Fibroblast of mammary gland (primary cell): ENCODE measurements around the gene TRMT11.
A peak's percentile ranks its signal among the peaks of the same experiment; 100 is the strongest.
"Not testable (repeated sequence)": the region's sequence is repeated elsewhere in the genome, so short reads cannot be mapped to it uniquely, and the experiment has no call there.

Experiments
- DNase-seq: peaks from one replicate; pipeline ENCODE4 v3.0.0-alpha.2; 2010; ENCODE audit warnings: low read depth
- H3K4me3 ChIP-seq: 2 replicates; pipeline ENCODE4 v1.5.1; 2011; ENCODE audit warnings: low read depth, mild to moderate bottlenecking, low read length, moderate library complexity; ENCODE audit not compliant: control insufficient read depth
- TF ChIP-seq, protein P1 (sequence below): conservative IDR thresholded peaks from 2 replicates; pipeline ENCODE4 v1.5.1; 2011; ENCODE audit warnings: low read depth, low read length, inconsistent platforms; ENCODE audit not compliant: control insufficient read depth, insufficient read depth

Gene TRMT11

DNA sequence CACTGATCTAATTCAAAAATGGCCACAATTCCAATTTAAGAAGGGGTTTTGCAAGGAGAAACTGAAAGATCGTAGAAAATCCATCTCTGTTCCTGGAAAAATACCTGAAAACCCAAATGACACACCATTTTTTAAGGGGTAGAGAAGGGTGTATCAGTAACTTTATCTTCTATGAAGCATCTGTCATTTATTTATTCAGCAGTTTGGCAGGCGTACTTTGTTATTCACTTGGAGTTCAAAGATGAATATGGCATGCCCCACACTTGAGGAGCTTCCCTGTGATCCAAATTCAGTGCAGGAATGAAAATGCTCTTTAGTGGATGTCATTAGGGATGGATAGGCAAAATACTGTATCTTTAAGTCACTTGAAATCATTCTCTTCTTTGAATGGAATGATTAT, 22.5 kb upstream of the TRMT11 start:
- no peak for DNase-seq
- no peak overlapping the region for H3K4me3 ChIP-seq
- TF ChIP-seq, protein P1, sequence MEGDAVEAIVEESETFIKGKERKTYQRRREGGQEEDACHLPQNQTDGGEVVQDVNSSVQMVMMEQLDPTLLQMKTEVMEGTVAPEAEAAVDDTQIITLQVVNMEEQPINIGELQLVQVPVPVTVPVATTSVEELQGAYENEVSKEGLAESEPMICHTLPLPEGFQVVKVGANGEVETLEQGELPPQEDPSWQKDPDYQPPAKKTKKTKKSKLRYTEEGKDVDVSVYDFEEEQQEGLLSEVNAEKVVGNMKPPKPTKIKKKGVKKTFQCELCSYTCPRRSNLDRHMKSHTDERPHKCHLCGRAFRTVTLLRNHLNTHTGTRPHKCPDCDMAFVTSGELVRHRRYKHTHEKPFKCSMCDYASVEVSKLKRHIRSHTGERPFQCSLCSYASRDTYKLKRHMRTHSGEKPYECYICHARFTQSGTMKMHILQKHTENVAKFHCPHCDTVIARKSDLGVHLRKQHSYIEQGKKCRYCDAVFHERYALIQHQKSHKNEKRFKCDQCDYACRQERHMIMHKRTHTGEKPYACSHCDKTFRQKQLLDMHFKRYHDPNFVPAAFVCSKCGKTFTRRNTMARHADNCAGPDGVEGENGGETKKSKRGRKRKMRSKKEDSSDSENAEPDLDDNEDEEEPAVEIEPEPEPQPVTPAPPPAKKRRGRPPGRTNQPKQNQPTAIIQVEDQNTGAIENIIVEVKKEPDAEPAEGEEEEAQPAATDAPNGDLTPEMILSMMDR, result no peak

DNA sequence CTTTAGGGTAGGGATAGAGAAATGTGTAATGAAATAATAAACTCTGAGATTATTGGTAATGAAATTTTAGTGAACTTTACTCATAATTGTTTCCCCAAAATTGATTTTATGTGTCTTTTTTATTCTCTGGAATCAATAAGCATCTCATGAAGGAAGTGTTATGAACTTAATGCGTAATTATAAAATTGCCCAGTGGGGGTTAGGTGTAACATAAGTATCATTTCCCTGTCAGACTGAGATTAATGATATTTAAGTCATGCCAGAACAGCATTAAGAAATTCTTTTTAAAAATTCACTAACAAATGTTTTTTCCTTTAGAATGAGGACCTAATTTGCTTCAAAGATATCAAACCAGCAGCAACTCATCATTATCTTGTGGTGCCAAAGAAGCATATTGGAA, 19.8 kb upstream of the TRMT11 start:
- TF ChIP-seq, protein P1, result no peak
- no peak for DNase-seq
- no peak overlapping the region for H3K4me3 ChIP-seq

DNA sequence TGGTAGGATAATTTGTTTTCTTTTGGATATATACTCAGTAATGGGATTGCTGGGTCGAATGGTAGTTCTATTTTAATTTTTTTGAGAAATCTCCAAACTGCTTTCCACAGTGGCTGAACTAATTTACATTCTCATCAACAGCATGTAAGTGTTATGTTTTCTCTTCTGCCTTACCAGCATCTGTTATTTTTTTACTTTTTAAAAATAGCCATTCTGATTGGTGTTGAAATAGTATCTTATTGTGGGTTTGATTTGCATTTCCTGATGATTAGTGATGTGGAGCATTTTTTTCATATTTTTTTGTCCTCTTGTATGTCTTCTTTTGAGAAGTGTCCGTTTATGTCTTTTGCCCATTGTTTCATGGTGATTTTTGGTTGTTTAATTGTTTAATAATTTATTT, 17.8 kb upstream of the TRMT11 start:
- H3K4me3 ChIP-seq, result no peak overlapping the region
- DNase-seq, result no peak
- TF ChIP-seq, protein P1, result no peak

DNA sequence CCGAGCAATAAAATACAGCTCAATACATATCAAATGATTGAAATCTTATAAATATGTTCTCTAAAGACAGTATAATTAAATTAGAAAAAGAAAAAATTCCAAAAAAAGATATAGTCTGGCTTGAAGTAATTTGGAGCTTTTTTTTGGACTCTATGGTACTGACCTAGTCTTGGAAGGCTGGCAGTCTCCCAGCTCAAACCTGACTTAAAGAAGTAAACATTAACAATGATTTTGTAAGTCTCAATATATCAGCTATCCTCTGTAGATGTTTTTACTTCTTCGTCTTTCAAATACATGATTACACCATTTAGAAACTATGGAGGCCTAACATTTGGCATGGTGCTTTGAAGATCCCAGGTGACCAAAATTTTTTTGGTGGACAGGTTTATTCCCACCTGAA, 15.6 kb upstream of the TRMT11 start:
- no peak overlapping the region for H3K4me3 ChIP-seq
- DNase-seq, result no peak
- TF ChIP-seq, protein P1, result no peak

DNA sequence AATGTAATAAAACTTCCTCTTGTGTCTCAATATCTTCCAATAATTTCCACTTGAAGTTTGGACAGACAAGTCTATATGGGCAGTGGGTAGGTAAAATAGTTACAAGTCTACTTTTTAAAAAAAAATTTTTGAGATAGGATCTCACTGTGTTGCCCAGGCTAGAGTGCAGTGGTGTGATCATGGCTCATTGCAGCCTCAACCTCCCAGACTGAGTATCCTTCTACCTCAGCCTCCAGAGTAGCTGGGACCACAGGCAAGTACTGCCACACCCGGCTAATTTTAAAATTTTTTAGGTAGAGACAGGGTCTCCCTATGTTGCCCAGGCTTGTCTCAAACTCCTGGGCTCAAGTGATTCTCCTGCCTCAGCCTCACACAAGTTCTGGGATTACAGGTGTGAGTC, 13.9 kb upstream of the TRMT11 start:
- H3K4me3 ChIP-seq, DNase-seq: not testable (repeated sequence)

DNA sequence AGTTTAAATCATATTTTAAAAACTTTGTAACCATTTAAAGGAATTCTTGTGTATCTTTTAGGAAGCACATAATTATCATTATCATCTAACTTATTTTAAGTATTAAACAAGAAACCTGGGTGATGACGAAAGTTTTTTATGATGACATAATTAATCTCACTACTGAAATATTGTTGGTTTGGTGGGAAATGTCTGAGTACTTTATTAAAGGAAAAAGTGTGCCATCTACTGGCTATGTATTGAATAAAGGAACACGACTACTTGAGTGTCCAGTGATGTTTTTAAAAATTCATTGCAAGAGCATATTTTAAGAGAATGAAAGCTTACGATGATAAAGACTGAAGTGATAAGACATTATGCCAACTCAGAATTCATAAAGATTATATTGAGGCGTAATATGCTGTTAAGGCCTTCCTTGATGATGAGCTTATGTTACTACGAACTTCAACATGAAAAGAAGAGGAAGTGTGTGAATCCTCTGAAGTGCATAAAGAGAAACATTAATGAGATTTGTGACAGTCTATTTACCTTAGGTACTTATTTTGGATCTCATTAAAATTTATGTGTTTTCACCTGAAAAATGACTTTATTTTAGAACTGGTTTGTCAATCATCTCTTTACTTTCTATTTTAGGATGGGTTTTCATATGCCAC, 12.0 kb upstream of the TRMT11 start:
- TF ChIP-seq, protein P1, result peak; percentile 48
- peak; percentile 74 for DNase-seq
- H3K4me3 ChIP-seq, result no peak overlapping the region

DNA sequence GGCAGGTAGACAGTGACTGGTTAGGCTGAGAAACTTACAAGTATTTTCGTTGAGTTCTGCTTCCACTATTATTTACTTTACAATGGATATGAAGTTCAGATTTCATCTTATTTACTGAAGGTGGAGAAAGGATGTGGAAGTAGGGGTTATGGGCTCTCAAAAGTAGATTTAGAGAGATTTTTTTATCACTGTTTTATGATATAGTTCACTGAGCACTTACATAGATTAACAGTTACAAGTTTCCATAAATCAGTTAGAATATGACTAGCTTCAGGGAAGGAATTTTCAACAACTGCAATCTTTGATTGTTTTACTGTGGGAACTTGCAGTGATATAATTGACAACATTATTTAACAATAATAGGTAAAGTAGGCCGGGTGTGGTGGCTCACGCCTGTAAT, 7.2 kb upstream of the TRMT11 start:
- DNase-seq, result no peak
- TF ChIP-seq, protein P1, result no peak

More for the DNA sequence above, 7.2 kb upstream of the TRMT11 start:
- H3K4me3 ChIP-seq, result no peak overlapping the region
